Measurements from ENCODE around the gene UGT1A9.

Gene UGT1A9

GRCh38 chr2:233769260-233769659 lies 97.6 kb downstream of the UGT1A9 start:
- Histone ChIP-seq H3K9me3 (no peaks in the 10 kb centered on the region), H3K4me3 (ENCODE audit: low read depth in 1 of 2, low read length in 1 of 2) (no peak overlapping the region), H3K36me3 (no peaks in the 10 kb centered on the region), H3K27me3 (peaks cover 2% of the 10 kb centered on the region), H3K27ac (no peak overlapping the region), H3K4me1 (ENCODE audit: control insufficient read depth in 1 of 2, insufficient read depth in 1 of 2, low read depth in 1 of 2, low read length in 1 of 2) (no peaks in the 10 kb centered on the region)
- no peak for TF ChIP-seq CTCF (IDR thresholded peaks at IDR 0.05)

GRCh38 chr2:233772153-233772552 lies 100.5 kb downstream of the UGT1A9 start:
- no peak for TF ChIP-seq CTCF (IDR thresholded peaks at IDR 0.05)
- H3K36me3 ChIP-seq = no peaks in the 10 kb centered on the region

GRCh38 chr2:233772583-233772982 lies 100.9 kb downstream of the UGT1A9 start:
- no peak overlapping the region for H3K27ac ChIP-seq
- H3K27me3 ChIP-seq = no peaks in the 10 kb centered on the region
- no peak overlapping the region for H3K4me3 ChIP-seq (ENCODE audit: low read depth in 1 of 2, low read length in 1 of 2)
- TF ChIP-seq CTCF (IDR thresholded peaks at IDR 0.05) = no peak
- no peaks in the 10 kb centered on the region for H3K36me3 ChIP-seq
- no peaks in the 10 kb centered on the region for H3K9me3 ChIP-seq
- no peaks in the 10 kb centered on the region for H3K4me1 ChIP-seq (ENCODE audit: control insufficient read depth in 1 of 2, insufficient read depth in 1 of 2, low read depth in 1 of 2, low read length in 1 of 2)

More at GRCh38 chr2:233772153-233772552, 100.5 kb downstream of the UGT1A9 start:
- H3K27ac ChIP-seq = no peak overlapping the region
- no peaks in the 10 kb centered on the region for H3K4me1 ChIP-seq (ENCODE audit: control insufficient read depth in 1 of 2, insufficient read depth in 1 of 2, low read depth in 1 of 2, low read length in 1 of 2)
- H3K4me3 ChIP-seq (ENCODE audit: low read depth in 1 of 2, low read length in 1 of 2) = no peak overlapping the region
- H3K27me3 ChIP-seq = no peaks in the 10 kb centered on the region
- H3K9me3 ChIP-seq = no peaks in the 10 kb centered on the region

- Histone ChIP-seq H3K9me3 (no peaks in the 10 kb centered on the region), H3K27me3 (no peaks in the 10 kb centered on the region), H3K4me1 (ENCODE audit: control insufficient read depth in 1 of 2, insufficient read depth in 1 of 2, low read depth in 1 of 2, low read length in 1 of 2) (no peaks in the 10 kb centered on the region), H3K4me3 (ENCODE audit: low read depth in 1 of 2, low read length in 1 of 2) (no peak overlapping the region), H3K27ac (no peak overlapping the region), H3K36me3 (no peaks in the 10 kb centered on the region)
- no peak for TF ChIP-seq CTCF (IDR thresholded peaks at IDR 0.05)
Measured at GRCh38 chr2:233773854-233774253, 102.2 kb downstream of the UGT1A9 start.

GRCh38 chr2:233775414-233775813 lies 103.7 kb downstream of the UGT1A9 start:
- Histone ChIP-seq H3K9me3 (no peaks in the 10 kb centered on the region), H3K4me1 (ENCODE audit: control insufficient read depth in 1 of 2, insufficient read depth in 1 of 2, low read depth in 1 of 2, low read length in 1 of 2) (no peaks in the 10 kb centered on the region), H3K27me3 (no peaks in the 10 kb centered on the region), H3K36me3 (no peaks in the 10 kb centered on the region), H3K27ac (no peak overlapping the region), H3K4me3 (ENCODE audit: low read depth in 1 of 2, low read length in 1 of 2) (no peak overlapping the region)
- TF ChIP-seq CTCF (IDR thresholded peaks at IDR 0.05) = no peak

- Histone ChIP-seq H3K9me3 (no peaks in the 10 kb centered on the region), H3K4me1 (ENCODE audit: control insufficient read depth in 1 of 2, insufficient read depth in 1 of 2, low read depth in 1 of 2, low read length in 1 of 2) (no peaks in the 10 kb centered on the region), H3K27me3 (no peaks in the 10 kb centered on the region), H3K27ac (no peak within 1 kb of the TSS), H3K4me3 (ENCODE audit: low read depth in 1 of 2, low read length in 1 of 2) (no peak within 1 kb of the TSS), H3K36me3 (no peaks in the 10 kb centered on the region)
- TF ChIP-seq CTCF (IDR thresholded peaks at IDR 0.05) = no peak
Measured at GRCh38 chr2:233778030-233778429, 106.3 kb downstream of the UGT1A9 start, which contains the start of gene MROH2A. MROH2A (plus strand) TSS chr2:233778330; CDS start chr2:233779359, 1,029 bp downstream.
